Stimulated activated CD8-positive, alpha-beta memory T cell treated with anti-CD3 and anti-CD28 coated beads, Interleukin-7, amount 100 ng/mL, for 1 hour (primary cell): ENCODE measurements around the gene PDLIM1.

Experiments
- DNase-seq, 2 donors: peaks; one replicate each; pipeline ENCODE4 v3.0.0-alpha.2; 2020; ENCODE audit warnings: low read depth in 2 of 2

The PDLIM1 gene

GRCh38 chr10:95289003-95289920, 1.5 kb downstream of the PDLIM1 start:
- no peak for DNase-seq

- no peak for DNase-seq
Measured at GRCh38 chr10:95288303-95288702, 2.5 kb downstream of the PDLIM1 start.

GRCh38 chr10:95287281-95287680, 3.5 kb downstream of the PDLIM1 start:
- DNase-seq = no peak

GRCh38 chr10:95286707-95287106, 4.1 kb downstream of the PDLIM1 start:
- no peak for DNase-seq

- no peak for DNase-seq
Measured at GRCh38 chr10:95285556-95285955, 5.2 kb downstream of the PDLIM1 start.

DNA sequence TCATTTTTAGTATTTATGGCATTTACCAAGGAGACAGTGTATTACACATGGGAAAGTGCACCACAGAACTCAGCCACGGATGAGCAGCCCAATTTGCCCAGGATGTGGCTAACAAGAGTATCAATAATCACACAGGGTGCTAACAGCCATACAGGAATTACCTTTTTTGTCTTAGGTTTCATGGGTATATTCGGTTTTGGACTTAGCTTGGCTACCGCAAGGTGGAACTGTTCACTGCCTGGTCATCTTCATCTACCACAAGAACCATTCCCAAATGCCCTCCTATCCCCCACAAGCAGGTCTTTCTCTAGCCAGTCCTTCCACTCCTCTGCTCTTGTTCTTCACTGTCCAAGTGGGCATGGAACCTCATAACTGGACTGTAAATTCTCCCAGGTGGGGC, 6.0 kb downstream of the PDLIM1 start:
- DNase-seq = no peak

DNA sequence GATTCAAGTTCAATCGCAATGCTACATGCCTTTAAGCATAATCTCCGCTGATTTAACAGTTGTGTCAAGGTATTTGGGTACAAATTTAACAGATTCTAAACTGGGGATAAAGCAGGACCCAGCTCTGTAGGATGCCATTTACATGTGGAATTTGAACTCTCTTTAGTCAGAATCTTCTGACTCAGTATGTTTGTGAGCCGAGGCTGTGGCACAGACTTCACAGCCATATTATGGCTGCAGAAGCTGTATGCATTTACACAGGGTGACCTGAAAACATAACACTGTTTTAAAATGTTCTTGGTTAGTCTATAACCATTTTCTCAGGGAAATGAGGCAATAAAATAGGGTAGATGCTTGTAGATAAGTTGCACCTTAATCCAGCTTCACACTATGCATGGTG, 8.7 kb downstream of the PDLIM1 start:
- no peak for DNase-seq

- no peak for DNase-seq
Measured at GRCh38 chr10:95281206-95281605, 9.6 kb downstream of the PDLIM1 start.

- no peak for DNase-seq
Measured at GRCh38 chr10:95280637-95281036, 10.2 kb downstream of the PDLIM1 start.

- no peak for DNase-seq
Measured at GRCh38 chr10:95279042-95279820, 11.6 kb downstream of the PDLIM1 start.

GRCh38 chr10:95278061-95278988, 12.5 kb downstream of the PDLIM1 start:
- DNase-seq = no peak

DNA sequence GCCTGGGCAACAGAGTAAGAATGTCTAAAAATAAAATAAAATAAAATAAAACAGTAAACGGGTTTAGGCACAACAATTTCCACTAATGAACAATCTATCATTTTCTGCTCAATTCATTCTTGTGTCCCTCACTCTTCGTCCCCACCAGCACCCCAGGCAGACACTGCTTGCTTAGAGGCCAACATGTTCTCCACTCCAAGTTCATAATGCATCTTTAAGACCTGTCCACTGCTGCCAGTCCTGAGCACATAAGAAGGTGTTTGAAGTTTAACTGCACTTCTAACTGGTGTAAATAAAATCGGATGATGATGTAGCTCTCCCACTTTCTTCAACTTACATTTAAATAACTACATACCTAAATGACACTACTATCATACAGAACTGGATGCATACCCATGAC, 13.2 kb downstream of the PDLIM1 start:
- no peak for DNase-seq

GRCh38 chr10:95277201-95277570, 13.6 kb downstream of the PDLIM1 start:
- DNase-seq = no peak

DNA sequence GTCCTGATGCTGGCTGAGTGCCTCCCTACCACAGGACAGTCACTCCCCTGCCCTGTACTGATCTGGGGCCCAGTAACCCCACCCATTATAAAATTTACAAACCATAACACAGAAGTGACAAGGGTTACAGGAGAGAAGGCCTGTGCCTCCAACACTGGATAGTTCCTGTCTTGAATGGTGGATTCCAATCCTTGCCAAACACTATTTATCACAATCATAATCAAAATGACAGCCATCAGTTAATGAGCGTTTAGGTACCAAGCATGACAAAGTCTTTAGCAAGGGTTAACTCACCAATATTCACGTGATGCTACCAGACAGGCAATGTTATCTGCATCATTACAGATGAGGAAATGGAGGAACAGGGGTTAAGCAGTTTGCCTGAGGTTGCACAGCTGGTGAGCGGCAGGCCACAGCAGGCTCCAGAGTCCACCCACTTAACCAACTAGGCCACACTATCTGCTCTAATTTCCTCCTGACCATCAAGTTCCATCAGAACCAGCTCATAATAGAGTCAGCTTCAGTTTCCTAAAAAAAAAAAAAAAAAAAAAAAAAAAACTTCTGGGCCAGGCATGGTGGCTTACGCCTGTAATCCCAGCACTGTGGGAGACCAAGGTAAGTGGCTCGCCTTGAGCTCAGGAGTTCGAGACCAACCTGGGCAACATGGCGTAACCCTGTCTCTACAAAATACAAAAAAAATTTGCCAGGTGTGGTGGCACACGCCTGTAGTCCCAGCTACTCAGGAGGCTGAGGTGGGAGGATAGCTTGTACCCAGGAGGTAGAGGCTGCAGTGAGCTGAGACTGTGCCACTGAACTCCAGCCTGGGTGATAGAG, 14.2 kb downstream of the PDLIM1 start:
- DNase-seq = no peak

- DNase-seq = no peak
Measured at GRCh38 chr10:95275726-95276366, 15.0 kb downstream of the PDLIM1 start.

- no peak for DNase-seq
Measured at GRCh38 chr10:95273393-95274312, 17.1 kb downstream of the PDLIM1 start.

- DNase-seq = no peak
Measured at GRCh38 chr10:95268438-95268837, 22.4 kb downstream of the PDLIM1 start.

- DNase-seq = no peak
Measured at GRCh38 chr10:95267251-95267650, 23.6 kb downstream of the PDLIM1 start.

DNA sequence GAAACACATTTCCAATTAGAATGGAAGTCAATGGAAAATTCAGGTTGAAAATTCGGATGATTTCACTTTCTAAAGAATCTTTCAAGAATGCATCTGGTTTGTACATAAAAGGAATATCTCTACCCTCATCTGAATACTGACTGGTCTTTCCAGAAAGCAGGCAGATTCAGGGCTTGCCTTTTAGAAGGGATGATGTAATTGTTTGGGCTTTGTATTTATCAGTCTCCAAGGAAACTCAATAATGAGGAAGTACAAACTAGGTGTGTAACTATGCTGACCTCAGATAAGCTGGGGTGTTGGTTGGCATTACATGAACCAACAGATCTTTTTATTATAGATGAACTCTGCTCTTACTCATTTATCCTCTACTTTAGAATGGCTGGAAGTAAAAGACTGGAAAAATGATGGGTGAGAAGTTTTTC, 24.1 kb downstream of the PDLIM1 start:
- DNase-seq = no peak
